Cardiac fibroblast (primary cell): Measurements from ENCODE around the gene ERCC6L2.

ENCODE experiments used
- DNase-seq, 2 donors: peaks; one replicate each; pipeline versions ENCODE4 v3.0.0 to v3.0.0-alpha.2; 2010; ENCODE audit warnings: low read depth in 2 of 2
- H3K4me3 ChIP-seq, 2 donors: replicated peaks in 1 of 2; 1 replicate in 1 of 2; 2 replicates in 1 of 2; pipeline ENCODE4 v1.5.1; 2011; ENCODE audit warnings: low read depth in 2 of 2, low read length in 2 of 2, mild to moderate bottlenecking in 2 of 2, moderate library complexity in 1 of 2
- TF ChIP-seq, protein P1 (sequence below): IDR thresholded peaks from one replicate; pipeline ENCODE4 v1.5.1; 2011; ENCODE audit warnings: low read depth, mild to moderate bottlenecking, low read length, inconsistent platforms

Gene ERCC6L2

DNA sequence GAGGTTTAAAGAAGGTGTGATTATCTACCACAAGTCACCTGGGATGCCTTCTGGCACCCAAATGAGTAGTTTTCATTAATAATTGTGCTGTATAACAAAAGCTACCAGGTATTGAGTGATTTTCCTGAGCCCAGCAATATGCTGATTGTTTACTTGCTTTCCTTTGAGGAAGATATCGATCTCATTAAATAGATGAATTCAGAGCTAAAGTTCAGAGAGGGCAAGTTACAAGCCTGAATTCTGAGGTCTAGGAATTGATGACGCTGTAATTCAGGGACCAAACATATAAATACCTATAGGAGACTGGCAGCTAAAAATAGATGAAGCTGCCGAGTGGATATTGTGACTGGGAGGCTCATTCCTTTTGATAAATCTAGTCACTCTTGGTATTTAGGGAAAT is 1.1 kb downstream of the ERCC6L2 start:
- peak in 1 of 2 donors; percentile 33 for DNase-seq
- no peak overlapping the region for H3K4me3 ChIP-seq

DNA sequence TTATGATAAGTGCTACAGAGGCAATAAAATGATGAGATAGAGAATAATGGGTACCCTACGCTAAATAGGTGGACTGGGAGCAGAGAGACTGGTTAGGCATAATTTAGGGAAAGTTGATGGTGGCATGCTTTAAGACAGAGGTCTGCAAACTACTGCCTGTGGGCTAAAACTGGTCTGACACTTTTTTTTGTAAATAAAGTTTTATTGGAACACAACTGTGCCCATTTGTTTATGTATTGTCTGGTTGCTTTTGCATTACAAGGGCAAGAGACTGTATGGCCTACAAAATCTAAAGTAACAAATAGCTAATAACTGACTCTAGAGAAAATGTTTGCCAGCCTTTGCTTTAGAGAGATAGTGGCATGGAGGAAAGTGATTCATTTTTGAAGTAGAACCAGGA is 2.5 kb downstream of the ERCC6L2 start:
- TF ChIP-seq, protein P1, sequence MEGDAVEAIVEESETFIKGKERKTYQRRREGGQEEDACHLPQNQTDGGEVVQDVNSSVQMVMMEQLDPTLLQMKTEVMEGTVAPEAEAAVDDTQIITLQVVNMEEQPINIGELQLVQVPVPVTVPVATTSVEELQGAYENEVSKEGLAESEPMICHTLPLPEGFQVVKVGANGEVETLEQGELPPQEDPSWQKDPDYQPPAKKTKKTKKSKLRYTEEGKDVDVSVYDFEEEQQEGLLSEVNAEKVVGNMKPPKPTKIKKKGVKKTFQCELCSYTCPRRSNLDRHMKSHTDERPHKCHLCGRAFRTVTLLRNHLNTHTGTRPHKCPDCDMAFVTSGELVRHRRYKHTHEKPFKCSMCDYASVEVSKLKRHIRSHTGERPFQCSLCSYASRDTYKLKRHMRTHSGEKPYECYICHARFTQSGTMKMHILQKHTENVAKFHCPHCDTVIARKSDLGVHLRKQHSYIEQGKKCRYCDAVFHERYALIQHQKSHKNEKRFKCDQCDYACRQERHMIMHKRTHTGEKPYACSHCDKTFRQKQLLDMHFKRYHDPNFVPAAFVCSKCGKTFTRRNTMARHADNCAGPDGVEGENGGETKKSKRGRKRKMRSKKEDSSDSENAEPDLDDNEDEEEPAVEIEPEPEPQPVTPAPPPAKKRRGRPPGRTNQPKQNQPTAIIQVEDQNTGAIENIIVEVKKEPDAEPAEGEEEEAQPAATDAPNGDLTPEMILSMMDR, result no peak
- H3K4me3 ChIP-seq, result no peak overlapping the region
- DNase-seq, result no peak

More for the DNA sequence above, 1.1 kb downstream of the ERCC6L2 start:
- TF ChIP-seq, protein P1, result no peak

DNA sequence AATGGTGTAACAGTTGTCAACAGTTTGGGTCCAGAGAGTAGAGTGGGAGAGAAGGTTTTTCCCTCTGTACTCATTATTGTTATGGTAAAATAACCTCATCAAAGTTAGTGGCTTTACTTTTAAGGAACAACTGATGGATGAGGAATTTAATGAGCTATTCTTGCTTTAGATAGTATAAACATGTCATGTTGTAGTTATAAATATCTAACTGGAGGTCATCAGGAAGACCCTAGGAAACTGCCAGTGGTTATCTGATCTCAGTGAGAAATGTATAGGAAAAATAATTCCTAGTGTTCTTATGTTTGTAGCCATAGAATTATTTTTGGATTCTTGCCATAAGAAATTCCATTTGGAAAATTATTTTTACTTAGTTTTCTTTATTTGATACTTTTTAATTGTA is 4.1 kb downstream of the ERCC6L2 start:
- H3K4me3 ChIP-seq, result no peak overlapping the region
- DNase-seq, result no peak
- TF ChIP-seq, protein P1, result no peak

DNA sequence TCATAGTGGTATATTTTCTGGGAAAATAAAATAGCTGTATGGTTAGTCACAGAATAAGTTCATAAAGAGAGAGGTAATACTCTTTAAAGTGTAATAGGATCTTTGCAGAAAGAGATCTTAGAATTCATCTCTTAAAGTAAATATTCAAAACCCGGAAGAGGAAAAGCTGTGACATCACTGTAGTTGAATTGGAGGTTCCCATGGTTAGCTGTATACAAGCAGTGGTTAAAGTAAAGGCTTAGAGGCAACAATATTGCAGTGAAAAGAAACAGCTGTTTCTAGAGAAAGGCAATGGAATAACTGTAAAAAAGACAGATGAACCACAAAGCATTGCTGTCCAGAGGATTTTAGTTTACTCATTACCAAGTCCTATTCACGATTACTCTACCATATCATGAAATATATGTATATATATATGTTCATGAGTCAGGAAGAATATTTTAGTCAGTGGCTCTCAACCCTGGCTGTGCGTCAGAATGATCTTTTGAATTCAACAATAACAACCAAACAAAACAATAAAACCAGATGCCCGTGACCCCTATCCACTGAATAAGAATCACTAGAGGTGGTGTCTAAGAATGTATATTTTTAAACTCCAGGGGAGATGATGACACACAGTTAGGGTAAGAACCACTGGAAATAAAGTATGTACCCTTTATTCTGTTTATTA is 4.7 kb downstream of the ERCC6L2 start:
- DNase-seq, result peak; percentile 57 to 77
- H3K4me3 ChIP-seq, result no peak overlapping the region

DNA sequence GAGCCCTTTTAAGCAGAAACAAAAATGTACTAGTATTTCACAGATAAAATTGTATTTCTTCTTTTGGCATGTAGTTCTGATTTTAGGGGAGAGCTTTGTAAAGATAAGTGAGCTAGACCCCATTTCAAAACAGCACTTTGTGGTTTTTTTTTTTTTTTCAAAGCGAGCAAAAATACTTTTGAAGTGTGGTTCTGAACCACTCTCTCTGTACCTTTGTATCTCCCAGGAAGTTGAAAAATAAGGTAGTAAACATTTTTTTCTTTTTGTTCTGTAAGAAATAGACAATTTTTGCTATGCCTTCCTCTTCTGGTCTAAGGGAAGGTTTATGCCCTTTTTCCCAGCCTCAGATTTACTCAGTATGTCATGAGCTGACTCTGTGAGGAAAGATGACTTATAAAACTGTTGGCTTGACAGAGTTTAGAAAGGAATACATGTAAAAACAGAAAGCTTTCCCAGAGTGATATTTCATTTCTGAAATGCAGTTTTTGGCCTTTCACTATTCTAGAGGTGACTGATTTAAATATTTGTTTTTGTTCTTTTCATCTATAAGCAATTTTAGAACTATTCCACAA is 12.5 kb downstream of the ERCC6L2 start:
- DNase-seq, result no peak
- H3K4me3 ChIP-seq, result no peak overlapping the region
- TF ChIP-seq, protein P1, result no peak

More for the DNA sequence above, 4.7 kb downstream of the ERCC6L2 start:
- TF ChIP-seq, protein P1, result no peak

DNA sequence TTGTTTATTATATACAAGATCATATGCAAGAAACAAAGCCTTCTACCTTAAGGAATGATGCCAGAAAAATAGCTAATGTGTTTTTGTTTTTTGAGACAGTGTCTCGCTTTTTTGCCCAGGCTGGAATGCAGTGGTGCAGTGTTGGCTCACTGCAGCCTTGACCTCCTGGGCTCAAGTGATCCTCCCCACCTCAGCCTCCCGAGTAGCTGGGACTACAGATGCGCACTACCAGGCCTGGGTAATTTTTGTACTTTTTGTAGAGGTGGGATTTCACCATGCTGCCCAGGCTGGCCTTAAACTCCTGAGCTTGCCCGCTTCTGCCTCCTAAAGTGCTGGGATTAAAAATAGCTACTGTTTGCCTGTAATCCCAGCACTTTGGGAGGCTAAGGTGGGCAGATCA is 15.1 kb downstream of the ERCC6L2 start:
- TF ChIP-seq, protein P1, result no peak
- no peak for DNase-seq
- no peak overlapping the region for H3K4me3 ChIP-seq
